ENCODE results near the gene KL.
A peak's percentile ranks its signal among the peaks of the same experiment; 100 is the strongest.

DNA sequence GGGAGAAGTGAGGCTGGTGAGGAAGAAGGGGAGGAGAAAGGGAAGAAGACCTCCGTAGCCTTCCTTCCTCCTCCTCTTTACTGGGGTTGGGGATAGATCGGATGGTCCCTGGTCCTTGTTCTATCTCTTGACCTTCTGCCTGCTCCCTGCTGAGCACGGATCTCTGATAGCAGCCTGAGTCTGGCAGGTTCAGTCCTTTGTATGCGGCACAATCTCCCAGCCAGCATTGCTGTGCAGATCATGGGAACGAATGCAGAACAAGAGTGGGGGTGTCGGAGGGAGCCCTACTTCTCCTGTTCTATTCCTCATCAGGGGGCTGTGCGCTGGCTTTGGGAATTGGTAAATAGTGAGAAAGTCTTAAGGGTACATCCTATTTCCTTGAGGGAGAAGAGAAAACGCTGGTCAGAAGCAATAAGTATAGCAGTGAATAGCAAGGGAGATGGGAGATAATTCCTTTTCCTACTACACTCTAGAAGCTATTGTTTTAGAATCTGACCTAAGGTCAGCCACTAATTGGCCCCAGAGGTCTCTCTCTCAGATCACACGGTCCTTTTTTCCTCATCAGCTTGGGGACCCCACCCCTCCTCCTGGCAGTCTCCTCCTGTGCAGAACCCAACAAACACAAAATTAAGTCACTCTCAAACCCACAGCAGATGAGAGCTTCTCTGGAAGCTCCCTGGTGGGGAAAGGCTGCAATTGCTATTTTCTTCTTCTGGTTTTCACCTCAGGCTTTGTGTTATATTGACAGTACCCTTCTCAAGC is 41.0 kb downstream of the KL start:
- no peak for TF ChIP-seq CEBPB (IDR thresholded peaks at IDR 0.05)
- TF ChIP-seq TAF1 (IDR thresholded peaks at IDR 0.05; ENCODE audit: low read depth) = no peak
- peak; percentile 29; the same call in 1 of the 2 replicates for TF ChIP-seq RAD21 (IDR thresholded peaks at IDR 0.05; ENCODE audit: low read depth)
- TF ChIP-seq CREB1 (IDR thresholded peaks at IDR 0.05; ENCODE audit: low read depth) = no peak
- no peak for TF ChIP-seq TCF12 (IDR thresholded peaks at IDR 0.05; ENCODE audit: low read depth)

Measured in Ishikawa (cell line).